IMR-90 (cell line): Measurements from ENCODE around the gene LRRC75A. TPM values are rescaled to one million over a fixed set of nuclear protein-coding genes. Genes with fewer than 3 reads are reported as not detected.

ENCODE experiments used
- ATAC-seq: fragments of 200-7000 bp; cut with Tn5 transposase; 2 replicates; pipeline ENCODE4 v1.9.1; 2020; ENCODE audit warnings: low read depth, mild to moderate bottlenecking, moderate library complexity
- BruUV-seq: library from RNA; stranded (reverse); fragments of 400-500 nt; replicated peaks from 2 replicates; lab custom pipeline; 2021; lab: Mats Ljungman, UMichigan
- CTCF ChIA-PET: fragments of 300-600 bp; formaldehyde crosslinking; extraction: SDS; loops from one replicate; lab custom pipeline; 2021; ENCODE audit warnings: antibody characterized with exemption; lab: Yijun Ruan, JAX
- POLR2A ChIA-PET: fragments of 300-600 bp; sonication (Branson Sonifier 250); formaldehyde crosslinking; loops from one replicate; lab custom pipeline; 2022; ENCODE audit warnings: antibody characterized with exemption; ENCODE audit not compliant: unreplicated experiment; lab: Charles Lee
- DNase-seq: peaks from one replicate; pipeline ENCODE4 v3.0.0; 2013
- H2AFZ ChIP-seq: replicated peaks from 2 replicates; pipeline ENCODE3; 2013; ENCODE audit warnings: low read length, mild to moderate bottlenecking; ENCODE audit not compliant: poor library complexity
- H2AK5ac ChIP-seq: 2 replicates; pipeline ENCODE4 v1.6.1; 2013; ENCODE audit warnings: low read depth, low read length, inconsistent platforms
- H2AK9ac ChIP-seq: replicated peaks from 2 replicates; pipeline ENCODE3; 2013; ENCODE audit warnings: mild to moderate bottlenecking, low read depth, low read length, moderate library complexity; ENCODE audit not compliant: poor library complexity
- H2BK120ac ChIP-seq: 2 replicates; pipeline ENCODE4 v1.6.1; 2013; ENCODE audit warnings: low read depth, low read length, inconsistent platforms
- H2BK15ac ChIP-seq: 3 replicates; pipeline ENCODE4 v1.6.1; 2013; ENCODE audit warnings: low read depth, low read length, inconsistent platforms
- H2BK20ac ChIP-seq: 2 replicates; pipeline ENCODE4 v1.6.1; 2013; ENCODE audit warnings: low read depth, mild to moderate bottlenecking, inconsistent platforms, low read length, moderate library complexity
- H2BK5ac ChIP-seq: 2 replicates; pipeline ENCODE4 v1.6.1; 2013; ENCODE audit warnings: mild to moderate bottlenecking, low read depth, low read length, inconsistent platforms; ENCODE audit not compliant: poor library complexity, severe bottlenecking
- H3K14ac ChIP-seq: replicated peaks from 2 replicates; pipeline ENCODE4 v1.6.1; 2013; ENCODE audit warnings: low read depth, low read length, inconsistent platforms
- H3K18ac ChIP-seq: 2 replicates; pipeline ENCODE4 v1.6.1; 2013; ENCODE audit warnings: low read depth, low read length, control low read depth
- H3K23ac ChIP-seq: 2 replicates; pipeline ENCODE4 v1.6.1; 2013; ENCODE audit warnings: low read depth, low read length, inconsistent platforms
- H3K27ac ChIP-seq: 2 replicates; pipeline ENCODE4 v1.5.1; 2013; ENCODE audit warnings: mild to moderate bottlenecking, control low read depth, low read length; ENCODE audit not compliant: insufficient read depth
- H3K27me3 ChIP-seq: 2 replicates; pipeline ENCODE4 v1.6.1; 2013; ENCODE audit warnings: low read length; ENCODE audit not compliant: control insufficient read depth, insufficient read depth
- H3K36me3 ChIP-seq: 2 replicates; pipeline ENCODE4 v1.6.1; 2013; ENCODE audit warnings: low read length, mixed read lengths; ENCODE audit not compliant: control insufficient read depth, insufficient read depth
- H3K4ac ChIP-seq: 2 replicates; pipeline ENCODE4 v1.6.1; 2013; ENCODE audit warnings: low read depth, low read length, inconsistent platforms
- H3K4me1 ChIP-seq: 2 replicates; pipeline ENCODE4 v1.6.1; 2013; ENCODE audit warnings: low read length, mixed read lengths; ENCODE audit not compliant: control insufficient read depth, insufficient read depth
- H3K4me2 ChIP-seq: 2 replicates; pipeline ENCODE4 v1.6.1; 2013; ENCODE audit warnings: low read depth, mild to moderate bottlenecking, control low read depth, low read length, moderate library complexity
- H3K4me3 ChIP-seq: 2 replicates; pipeline ENCODE4 v1.5.1; 2013; ENCODE audit warnings: low read depth, mild to moderate bottlenecking, control low read depth, low read length, moderate library complexity; ENCODE audit not compliant: insufficient read depth
- H3K56ac ChIP-seq: 2 replicates; pipeline ENCODE4 v1.6.1; 2013; ENCODE audit warnings: low read length, inconsistent platforms; ENCODE audit not compliant: insufficient read depth; ENCODE audit errors: extremely low read depth
- H3K79me1 ChIP-seq, 2 experiments: 2 replicates each; pipeline ENCODE4 v1.6.1; 2013; ENCODE audit warnings: low read length in 2 of 2, inconsistent platforms in 1 of 2, low read depth in 1 of 2
- H3K9ac ChIP-seq: 2 replicates; pipeline ENCODE4 v1.6.1; 2013; ENCODE audit warnings: low read depth, low read length, control low read depth
- H3K9me1 ChIP-seq: 2 replicates; pipeline ENCODE4 v1.6.1; 2013; ENCODE audit warnings: low read length, inconsistent platforms; ENCODE audit not compliant: insufficient read depth
- H3K9me3 ChIP-seq: 2 replicates; pipeline ENCODE4 v1.6.1; 2013; ENCODE audit warnings: low read length; ENCODE audit not compliant: control insufficient read depth, insufficient read depth
- H4K20me1 ChIP-seq: 2 replicates; pipeline ENCODE4 v1.6.1; 2013; ENCODE audit warnings: low read length, inconsistent platforms; ENCODE audit not compliant: insufficient read depth
- H4K5ac ChIP-seq: 2 replicates; pipeline ENCODE4 v1.6.1; 2013; ENCODE audit warnings: mild to moderate bottlenecking, low read depth, low read length, control low read depth
- H4K8ac ChIP-seq, 2 experiments: 2 replicates each; pipeline ENCODE4 v1.6.1; 2013; ENCODE audit warnings: low read depth in 2 of 2, low read length in 2 of 2, control low read depth in 1 of 2, inconsistent platforms in 1 of 2
- H4K91ac ChIP-seq: 2 replicates; pipeline ENCODE4 v1.6.1; 2013; ENCODE audit warnings: low read depth, low read length, inconsistent platforms; ENCODE audit not compliant: insufficient read depth
- CEBPB ChIP-seq: IDR thresholded peaks from 2 replicates; pipeline ENCODE4 v1.6.1; 2012; ENCODE audit warnings: low read depth, low read length, improper control_type of control experiment
- CHD1 ChIP-seq: IDR thresholded peaks from 2 replicates; pipeline ENCODE4 v1.6.1; 2012; ENCODE audit warnings: low read depth, low read length, improper control_type of control experiment
- MAFK ChIP-seq: IDR thresholded peaks from 2 replicates; pipeline ENCODE4 v1.6.1; 2012; ENCODE audit warnings: low read depth, low read length, improper control_type of control experiment
- MAZ ChIP-seq: IDR thresholded peaks from 2 replicates; pipeline ENCODE4 v1.6.1; 2012; ENCODE audit warnings: low read depth, mild to moderate bottlenecking, low read length, improper control_type of control experiment, moderate library complexity, borderline replicate concordance
- MXI1 ChIP-seq: IDR thresholded peaks from 2 replicates; pipeline ENCODE4 v1.6.1; 2012; ENCODE audit warnings: low read depth, mild to moderate bottlenecking, low read length, moderate library complexity, borderline replicate concordance
- NFE2L2 ChIP-seq: fragments of 150-350 bp; IDR thresholded peaks from 2 replicates; pipeline ENCODE4 v1.6.1; 2016; ENCODE audit warnings: low read depth, mild to moderate bottlenecking, low read length
- POLR2A ChIP-seq: IDR thresholded peaks from 2 replicates; pipeline ENCODE4 v1.6.1; 2012; ENCODE audit warnings: mild to moderate bottlenecking, low read depth, low read length
- RAD21 ChIP-seq: IDR thresholded peaks from 2 replicates; pipeline ENCODE4 v1.6.1; 2012; ENCODE audit warnings: low read length, improper control_type of control experiment
- RCOR1 ChIP-seq: IDR thresholded peaks from 2 replicates; pipeline ENCODE4 v1.6.1; 2012; ENCODE audit warnings: mild to moderate bottlenecking, low read length, improper control_type of control experiment; ENCODE audit not compliant: insufficient replicate concordance
- SMC3 ChIP-seq: fragments of 150-350 bp; IDR thresholded peaks from 2 replicates; pipeline ENCODE4 v1.6.1; 2016; ENCODE audit warnings: low read depth, mild to moderate bottlenecking, antibody characterized with exemption, low read length, moderate library complexity
- WGBS, 2 experiments: methylation state at CpG; one replicate each; pipeline versions ENCODE4 v1.1.5 to v1.1.7; 2013; ENCODE audit warnings: missing lambda C conversion rate in 2 of 2; ENCODE audit not compliant: insufficient read length in 1 of 2; ENCODE audit errors: extremely low coverage in 2 of 2; 5-methylcytosine and 5-hydroxymethylcytosine counted together
- dilution Hi-C: fragments of 300-500 bp; cut with HindIII; formaldehyde crosslinking; loops from one replicate; pipeline ENCODE4 v1.14.3; 2018; ENCODE audit warnings: low sequenced_read_pairs; ENCODE audit not compliant: unreplicated experiment
- in situ Hi-C: fragments of 300-500 bp; cut with MboI; formaldehyde crosslinking; loops from 3 replicates; pipeline ENCODE4 v1.14.3; 2019; ENCODE audit warnings: low sequenced_read_pairs, inconsistent platforms, mixed read lengths
- intact Hi-C: fragments of 100-400 bp; cut with micrococcal nuclease; formaldehyde crosslinking; loops from 2 replicates; pipeline ENCODE4 v1.10.0; 2022
- polyA plus RNA-seq, 3 experiments: library from polyadenylated mRNA; depleted of rRNA; stranded (reverse); fragments of >200 nt; gene quantifications; 2 replicates each; pipeline ENCODE4 v1.2.3, GENCODE V29; 2012; ENCODE audit warnings: low replicate concordance in 1 of 3
- total RNA-seq: library from RNA; depleted of rRNA; stranded (reverse); fragments of >200 nt; gene quantifications from 2 replicates; pipeline ENCODE4 v1.2.3, GENCODE V29; 2012
- TF ChIP-seq, protein P1 (sequence below): conservative IDR thresholded peaks from 2 replicates; pipeline ENCODE4 v1.5.1; 2012; ENCODE audit warnings: mild to moderate bottlenecking, low read depth, low read length, improper control_type of control experiment
- TF ChIP-seq, protein P2 (sequence below): fragments of 150-350 bp; IDR thresholded peaks from 2 replicates; pipeline ENCODE4 v1.6.1; 2017; ENCODE audit warnings: mild to moderate bottlenecking, antibody characterized with exemption, low read length, low read depth

The LRRC75A gene
- total and polyA plus RNA-seq, 2 of the 4 experiments (the other 2 are of a cell fraction): 0.72 to 1.0 TPM

DNA sequence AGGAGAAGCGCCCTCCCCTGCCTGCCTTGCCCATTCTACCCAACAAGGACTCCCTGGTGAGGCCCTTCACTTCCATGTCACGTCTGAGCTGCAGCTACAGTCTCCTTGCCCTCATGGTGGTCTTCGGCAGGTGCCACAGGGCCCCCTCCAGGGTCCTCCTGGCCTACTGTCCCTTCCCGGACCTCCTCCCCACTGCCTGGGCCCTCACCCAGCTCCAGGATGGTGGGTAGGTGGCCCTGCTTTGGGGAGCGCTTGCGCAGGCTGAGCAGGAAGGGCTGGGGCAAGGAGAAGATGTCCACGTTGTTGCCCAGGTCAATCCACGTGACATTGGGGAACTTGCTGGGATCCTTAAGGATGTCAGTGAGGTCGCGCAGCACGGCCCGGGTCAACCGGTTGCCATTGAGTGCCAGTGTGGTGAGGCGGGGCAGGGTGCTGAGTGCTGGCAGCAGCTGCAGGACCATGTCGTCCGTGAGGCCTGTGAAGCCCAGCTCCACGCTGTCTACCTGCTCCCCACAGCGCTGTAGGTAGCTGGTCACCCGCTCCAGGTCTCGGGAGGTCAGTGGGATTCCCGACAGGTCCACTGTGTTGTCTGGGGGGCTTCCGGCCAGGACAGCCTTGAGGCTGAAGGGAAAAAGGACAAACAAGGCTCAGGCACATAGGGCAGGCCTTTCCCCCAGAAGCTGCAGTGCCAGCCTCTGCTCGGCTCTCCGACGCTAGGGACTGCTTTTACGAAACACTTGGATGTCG lies 48.3 kb downstream of the LRRC75A start (continued):
- no peak for TF ChIP-seq RCOR1

DNA sequence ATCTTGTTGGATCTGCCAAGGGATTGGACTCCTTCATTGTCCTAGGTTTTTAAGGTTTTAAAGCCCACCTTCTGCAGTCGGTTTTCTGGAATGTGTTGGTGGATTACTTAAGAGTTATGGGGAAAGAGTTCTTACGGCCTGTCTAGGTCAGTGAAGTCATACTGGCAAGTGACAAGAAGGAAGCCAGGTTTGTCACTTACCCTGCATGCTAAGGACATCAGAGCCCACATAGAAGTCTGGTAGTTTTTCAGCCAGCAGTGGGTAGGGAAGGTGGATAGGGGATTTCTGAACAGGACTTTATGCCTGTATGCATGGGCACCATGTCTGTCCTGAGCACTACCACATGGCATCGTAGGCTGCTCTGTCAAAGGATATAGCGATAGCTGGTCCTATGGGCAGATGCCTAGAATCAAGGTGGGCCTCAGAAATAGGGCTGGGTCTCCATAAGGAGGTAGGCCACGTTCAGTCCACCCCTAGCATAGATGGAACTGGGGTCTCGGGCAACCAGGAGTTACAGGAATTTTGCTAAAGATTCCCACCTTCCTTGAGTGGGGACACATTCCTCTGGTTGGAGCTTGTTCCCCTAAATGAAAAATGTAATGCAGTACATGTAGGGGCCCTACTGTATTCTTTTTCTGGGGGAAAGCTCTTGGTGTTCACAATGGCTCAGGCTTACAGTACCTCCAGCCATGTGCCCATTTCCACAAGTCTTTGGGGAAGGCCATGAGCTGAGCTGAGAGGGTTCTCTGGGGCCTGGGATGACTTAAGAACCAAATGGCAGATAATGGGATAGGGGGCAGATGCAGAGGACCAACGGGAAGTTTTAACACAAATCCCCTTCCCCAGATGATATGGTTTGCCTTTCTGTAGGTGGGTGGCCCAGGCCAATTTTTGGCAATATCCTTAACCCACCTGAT lies 49.1 kb downstream of the LRRC75A start:
- in situ Hi-C loops (no loop called here), intact Hi-C loops (no loop called here), dilution Hi-C loops (no loop called here)
- Histone ChIP-seq H3K36me3 (peaks cover 62% of the 10 kb centered on the region), H3K56ac (no peak overlapping the region), H2BK20ac (no peak overlapping the region), H3K9me3 (no peaks in the 10 kb centered on the region), H2BK120ac (no peak overlapping the region), H4K20me1 (peaks cover 84% of the 10 kb centered on the region), H4K5ac (no peak overlapping the region), H3K27ac (no peak overlapping the region), H3K9ac (no peak overlapping the region), H3K14ac (0 out of 2 replicates have a peak overlapping the region, but pooled peaks have one; percentile 19), H2BK15ac (no peak overlapping the region), H3K23ac (peak overlapping the region; percentile 11), H3K9me1 (peaks cover 32% of the 10 kb centered on the region), H3K4me2 (no peak overlapping the region), H3K4me3 (no peak overlapping the region), H3K18ac (no peak overlapping the region), H4K91ac (no peak overlapping the region), H3K27me3 (no peaks in the 10 kb centered on the region), H3K79me1 (peaks cover 24 to 84% of the 10 kb centered on the region in 2 experiments), H2AFZ (no peak overlapping the region), H2AK5ac (no peak overlapping the region), H3K4me1 (peaks cover 17% of the 10 kb centered on the region), H4K8ac (peak overlapping the region in 1 of 2 experiments; percentile 31; a peak in 2 of 4 replicates), H3K4ac (no peak overlapping the region), H2BK5ac (peak overlapping the region; percentile 21), H2AK9ac (peak overlapping the region; percentile 56)
- DNase-seq: no peak
- ChIA-PET POLR2A (no interaction called here), CTCF (interaction anchor here (0.6 to 1.4 kb wide), 2 partner anchors 78 to 90 kb away, joined by 3 to 4 read pairs; no protein-coding TSS in a partner anchor)
- no CpG with 5 or more reads among the region's 7 CpGs for WGBS, 2 experiments
- no peak for ATAC-seq
- no TSS peak for BruUV-seq
- TF ChIP-seq, protein P1, sequence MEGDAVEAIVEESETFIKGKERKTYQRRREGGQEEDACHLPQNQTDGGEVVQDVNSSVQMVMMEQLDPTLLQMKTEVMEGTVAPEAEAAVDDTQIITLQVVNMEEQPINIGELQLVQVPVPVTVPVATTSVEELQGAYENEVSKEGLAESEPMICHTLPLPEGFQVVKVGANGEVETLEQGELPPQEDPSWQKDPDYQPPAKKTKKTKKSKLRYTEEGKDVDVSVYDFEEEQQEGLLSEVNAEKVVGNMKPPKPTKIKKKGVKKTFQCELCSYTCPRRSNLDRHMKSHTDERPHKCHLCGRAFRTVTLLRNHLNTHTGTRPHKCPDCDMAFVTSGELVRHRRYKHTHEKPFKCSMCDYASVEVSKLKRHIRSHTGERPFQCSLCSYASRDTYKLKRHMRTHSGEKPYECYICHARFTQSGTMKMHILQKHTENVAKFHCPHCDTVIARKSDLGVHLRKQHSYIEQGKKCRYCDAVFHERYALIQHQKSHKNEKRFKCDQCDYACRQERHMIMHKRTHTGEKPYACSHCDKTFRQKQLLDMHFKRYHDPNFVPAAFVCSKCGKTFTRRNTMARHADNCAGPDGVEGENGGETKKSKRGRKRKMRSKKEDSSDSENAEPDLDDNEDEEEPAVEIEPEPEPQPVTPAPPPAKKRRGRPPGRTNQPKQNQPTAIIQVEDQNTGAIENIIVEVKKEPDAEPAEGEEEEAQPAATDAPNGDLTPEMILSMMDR: no peak
- TF ChIP-seq MAZ (no peak), CEBPB (no peak), SMC3 (no peak), MXI1 (no peak), RAD21 (no peak), MAFK (no peak), CHD1 (no peak), NFE2L2 (no peak), POLR2A (no peak), RCOR1 (no peak)
- TF ChIP-seq, protein P2, sequence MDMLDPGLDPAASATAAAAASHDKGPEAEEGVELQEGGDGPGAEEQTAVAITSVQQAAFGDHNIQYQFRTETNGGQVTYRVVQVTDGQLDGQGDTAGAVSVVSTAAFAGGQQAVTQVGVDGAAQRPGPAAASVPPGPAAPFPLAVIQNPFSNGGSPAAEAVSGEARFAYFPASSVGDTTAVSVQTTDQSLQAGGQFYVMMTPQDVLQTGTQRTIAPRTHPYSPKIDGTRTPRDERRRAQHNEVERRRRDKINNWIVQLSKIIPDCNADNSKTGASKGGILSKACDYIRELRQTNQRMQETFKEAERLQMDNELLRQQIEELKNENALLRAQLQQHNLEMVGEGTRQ: no peak
